OCI-M2 (cell line): ENCODE results near the gene ZNF512B.
"Not testable (repeated sequence)": the region's sequence is repeated elsewhere in the genome, so short reads cannot be mapped to it uniquely, and the experiment has no call there.

Experiments
- DNase-seq: peaks from one replicate; lab custom pipeline; 2025; ENCODE audit not compliant: unreplicated experiment; lab: John Stamatoyannopoulos, UW

The ZNF512B gene

DNA sequence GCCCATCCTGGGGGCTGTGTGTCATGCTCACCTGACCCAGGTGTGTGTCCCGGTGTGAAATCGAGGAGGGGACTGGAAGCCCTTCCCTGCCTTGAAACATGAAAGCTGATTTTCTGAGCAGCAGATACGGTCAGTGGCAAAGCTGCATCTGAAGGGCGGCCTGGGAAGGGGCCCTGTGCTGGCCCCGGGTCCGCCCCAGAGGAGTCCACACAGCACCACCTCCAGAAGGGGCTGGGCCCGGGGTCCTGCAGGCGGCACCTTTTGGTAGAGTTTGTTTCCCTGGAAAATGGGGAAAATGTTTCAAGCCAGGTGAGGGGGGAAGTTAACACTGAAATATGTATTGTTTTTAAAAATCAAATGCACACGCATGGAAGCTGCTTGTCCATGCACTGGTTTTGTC, 34.3 kb downstream of the ZNF512B start:
- no peak for DNase-seq

- DNase-seq: no peak
Observed at GRCh38 chr20:63934271-63935068, 35.3 kb downstream of the ZNF512B start.

DNA sequence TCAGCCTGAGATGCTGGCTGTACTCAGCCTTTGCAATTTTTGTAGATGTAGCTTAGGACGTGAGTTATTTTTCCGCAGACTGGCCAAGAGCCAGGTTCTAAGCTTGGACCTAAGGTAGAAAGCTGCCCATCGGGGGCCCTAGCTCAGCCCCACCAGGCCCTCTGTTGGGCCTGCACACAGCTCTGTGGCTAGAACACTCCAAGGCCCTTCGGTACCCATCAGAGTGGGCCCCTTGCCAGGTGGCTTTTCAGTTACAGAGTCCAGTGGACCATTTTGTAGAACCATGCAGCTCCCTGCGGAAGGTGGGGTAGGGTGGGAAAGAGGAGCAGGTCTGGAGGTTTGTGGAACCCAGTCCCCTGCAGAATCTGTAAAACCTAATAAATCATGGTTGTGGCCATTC, 36.1 kb downstream of the ZNF512B start:
- DNase-seq: no peak

GRCh38 chr20:63932606-63933160, 37.0 kb downstream of the ZNF512B start:
- no peak for DNase-seq

- DNase-seq: no peak
Observed at GRCh38 chr20:63931735-63932134, 38.0 kb downstream of the ZNF512B start.

GRCh38 chr20:63930971-63931553, 38.7 kb downstream of the ZNF512B start:
- no peak for DNase-seq

DNA sequence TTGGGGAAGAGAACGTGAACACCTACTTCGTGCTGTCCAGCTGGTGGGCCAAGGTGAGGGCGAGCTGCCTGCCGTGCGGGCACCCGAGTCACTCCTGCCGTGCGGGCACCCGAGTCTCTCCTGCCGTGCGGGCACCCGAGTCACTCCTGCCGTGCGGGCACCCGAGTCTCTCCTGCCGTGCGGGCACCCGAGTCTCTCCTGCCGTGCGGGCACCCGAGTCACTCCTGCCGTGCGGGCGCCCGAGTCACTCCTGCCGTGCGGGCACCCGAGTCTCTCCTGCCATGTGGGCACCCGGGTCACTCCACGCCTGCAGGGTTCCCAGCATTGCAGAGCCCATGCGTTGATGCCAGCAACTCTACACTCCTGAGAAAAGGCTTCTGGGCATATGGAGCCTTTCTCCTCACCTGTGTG, 40.3 kb downstream of the ZNF512B start:
- not testable (repeated sequence) for DNase-seq

DNA sequence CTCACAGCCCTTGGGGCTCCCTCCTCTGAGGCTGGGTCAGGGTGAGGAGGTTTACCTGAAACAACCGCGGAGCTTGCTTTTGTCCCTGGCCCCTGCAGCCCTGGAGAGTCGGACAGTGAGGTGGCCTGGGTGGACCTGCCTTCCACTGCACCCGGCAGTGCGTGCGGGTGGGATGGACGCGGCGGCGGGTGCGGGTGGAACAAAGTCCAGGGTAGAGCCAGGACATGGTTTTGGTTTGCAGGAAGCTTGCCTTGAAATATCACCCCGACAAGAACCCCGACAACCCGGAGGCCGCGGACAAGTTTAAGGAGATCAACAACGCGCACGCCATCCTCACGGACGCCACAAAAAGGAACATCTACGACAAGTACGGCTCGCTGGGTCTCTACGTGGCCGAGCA, 40.7 kb downstream of the ZNF512B start:
- no peak for DNase-seq

GRCh38 chr20:63926298-63926697, 43.4 kb downstream of the ZNF512B start:
- no peak for DNase-seq

DNA sequence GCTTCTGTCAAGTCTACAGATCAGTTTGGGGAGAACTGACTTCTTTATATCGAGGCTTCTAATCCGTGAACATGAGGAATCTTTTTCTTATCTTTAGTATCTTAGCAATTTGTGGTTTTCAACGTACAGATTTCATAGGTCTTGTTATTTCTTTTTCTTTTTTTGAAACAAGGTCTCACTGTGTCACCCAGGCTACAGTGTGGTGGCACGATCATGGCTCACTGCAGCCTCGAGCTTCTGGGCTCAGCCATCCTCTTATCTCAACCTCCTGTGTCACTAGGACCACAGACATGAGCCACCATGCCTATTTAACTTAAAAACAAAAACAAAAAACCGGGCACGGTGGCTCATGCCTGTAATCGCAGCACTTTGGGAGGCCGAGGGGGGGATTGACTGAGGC, 45.5 kb downstream of the ZNF512B start:
- DNase-seq: no peak

GRCh38 chr20:63923651-63924050, 46.1 kb downstream of the ZNF512B start:
- DNase-seq: no peak

DNA sequence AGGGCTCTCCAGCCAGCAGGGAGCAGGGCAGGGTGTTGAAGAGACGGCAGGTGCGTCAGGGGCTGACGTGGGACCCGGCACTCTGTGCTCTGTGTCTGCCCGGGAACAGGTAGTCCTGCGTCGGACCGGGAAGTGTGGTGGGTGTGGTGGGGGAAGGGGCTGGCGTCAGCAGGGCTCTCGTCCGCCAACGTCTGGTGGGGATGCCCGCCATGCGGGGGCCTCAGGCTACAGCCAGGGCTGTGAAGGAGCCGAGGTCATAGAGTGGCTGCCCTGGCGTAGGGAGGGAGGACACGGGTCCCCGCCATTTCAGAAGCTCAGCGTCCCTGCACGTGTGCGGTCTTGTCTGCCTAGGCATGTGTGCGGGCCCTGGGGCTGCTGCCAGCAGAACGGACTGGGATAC, 49.5 kb downstream of the ZNF512B start:
- no peak for DNase-seq

DNA sequence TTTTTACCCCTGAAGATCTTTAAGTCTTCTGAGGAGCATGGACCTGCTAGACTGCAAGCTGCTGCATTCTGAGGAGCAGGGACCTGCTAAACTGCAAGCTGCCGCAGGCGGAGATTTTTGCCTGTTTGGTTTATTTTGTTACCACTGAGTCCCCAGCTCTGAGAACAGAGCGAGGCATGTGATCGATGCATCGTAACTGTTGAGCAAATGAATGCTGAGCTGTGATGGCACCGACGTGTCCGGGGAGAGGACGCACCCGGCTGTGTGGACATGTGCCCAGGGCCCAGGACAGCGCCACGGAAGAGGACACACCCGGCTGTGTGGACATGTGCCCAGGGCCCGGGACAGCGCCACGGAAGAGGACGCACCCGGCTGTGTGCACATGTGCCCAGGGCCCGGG, 50.6 kb downstream of the ZNF512B start:
- DNase-seq: no peak

DNA sequence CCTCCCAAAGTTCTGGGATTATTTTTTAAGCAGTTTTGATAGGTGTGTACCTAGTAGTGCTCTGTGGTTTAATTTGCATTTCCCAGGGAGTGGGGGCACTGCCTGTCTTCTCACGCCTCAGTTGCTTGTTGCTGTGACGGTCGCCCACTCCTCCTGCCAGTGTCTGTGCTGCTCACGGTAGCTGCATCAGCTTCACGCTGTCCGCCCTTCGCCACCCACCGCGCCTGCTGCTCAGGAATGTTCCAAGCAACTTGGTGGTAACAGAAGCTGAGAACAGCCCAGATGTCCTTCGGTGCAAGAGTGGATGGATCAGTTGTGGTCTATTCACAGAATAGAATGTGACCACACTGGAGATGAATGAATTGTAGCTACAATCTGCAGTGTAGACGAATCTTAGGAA, 51.9 kb downstream of the ZNF512B start:
- DNase-seq: no peak

GRCh38 chr20:63916371-63916939, 53.3 kb downstream of the ZNF512B start:
- not testable (repeated sequence) for DNase-seq

DNA sequence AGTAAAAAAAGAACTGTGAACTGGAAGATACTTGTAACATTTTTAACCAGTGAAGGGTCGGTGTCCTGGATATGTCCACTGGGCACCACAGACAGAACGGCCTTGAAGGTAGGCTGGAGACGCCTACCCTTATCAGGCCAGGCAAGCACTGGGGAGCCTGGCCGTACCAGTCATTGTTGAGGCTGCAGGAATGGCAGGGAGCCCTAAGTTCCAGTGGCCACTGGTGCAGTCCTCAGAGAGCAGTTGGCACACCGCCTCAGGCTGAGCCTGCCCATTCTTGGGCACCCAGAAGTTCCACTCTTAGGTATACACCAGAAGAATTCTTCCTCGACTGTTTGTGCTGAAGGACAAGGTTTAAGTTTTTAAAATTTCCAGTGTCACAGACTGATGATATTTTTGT, 54.3 kb downstream of the ZNF512B start:
- no peak for DNase-seq

DNA sequence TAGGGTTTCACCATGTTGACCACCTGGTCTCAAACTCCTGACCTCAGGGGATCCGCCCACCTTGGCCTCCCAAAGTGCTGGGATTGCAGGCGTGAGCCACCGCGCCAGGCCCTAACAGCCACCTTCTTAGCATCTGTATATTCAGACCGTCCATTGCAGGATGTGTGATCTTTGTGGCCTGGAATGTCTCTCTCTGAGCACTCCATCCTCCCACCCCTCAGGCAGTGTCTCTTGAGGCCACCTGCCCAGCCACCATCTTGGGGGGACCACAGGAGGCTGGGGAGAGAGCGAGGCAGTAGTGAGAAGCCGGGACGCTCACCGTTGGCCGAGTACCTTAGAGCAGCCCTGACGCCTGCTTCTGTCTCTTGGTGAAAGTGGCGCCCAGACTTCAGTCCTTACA, 56.0 kb downstream of the ZNF512B start:
- DNase-seq: no peak

DNA sequence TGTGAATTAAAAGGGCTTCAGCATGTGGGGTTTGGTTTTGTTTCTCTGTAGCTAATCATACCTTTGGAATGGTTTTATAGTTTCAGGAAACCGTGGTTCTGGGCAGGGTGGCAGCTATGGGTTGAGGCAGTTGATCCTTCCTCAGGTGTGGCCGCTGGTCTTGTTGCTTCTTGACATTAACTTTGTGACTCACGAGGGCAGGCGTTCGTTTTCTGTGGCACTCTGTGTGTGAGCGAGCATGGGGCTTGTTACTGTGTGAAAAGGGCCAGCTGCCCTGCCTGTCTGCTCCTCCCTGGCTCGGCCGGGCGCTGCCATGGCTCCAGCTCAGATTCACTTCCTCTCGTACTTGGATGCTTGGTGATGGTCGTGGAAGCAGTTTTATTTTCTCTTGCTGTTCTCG, 58.6 kb downstream of the ZNF512B start:
- DNase-seq: no peak

DNA sequence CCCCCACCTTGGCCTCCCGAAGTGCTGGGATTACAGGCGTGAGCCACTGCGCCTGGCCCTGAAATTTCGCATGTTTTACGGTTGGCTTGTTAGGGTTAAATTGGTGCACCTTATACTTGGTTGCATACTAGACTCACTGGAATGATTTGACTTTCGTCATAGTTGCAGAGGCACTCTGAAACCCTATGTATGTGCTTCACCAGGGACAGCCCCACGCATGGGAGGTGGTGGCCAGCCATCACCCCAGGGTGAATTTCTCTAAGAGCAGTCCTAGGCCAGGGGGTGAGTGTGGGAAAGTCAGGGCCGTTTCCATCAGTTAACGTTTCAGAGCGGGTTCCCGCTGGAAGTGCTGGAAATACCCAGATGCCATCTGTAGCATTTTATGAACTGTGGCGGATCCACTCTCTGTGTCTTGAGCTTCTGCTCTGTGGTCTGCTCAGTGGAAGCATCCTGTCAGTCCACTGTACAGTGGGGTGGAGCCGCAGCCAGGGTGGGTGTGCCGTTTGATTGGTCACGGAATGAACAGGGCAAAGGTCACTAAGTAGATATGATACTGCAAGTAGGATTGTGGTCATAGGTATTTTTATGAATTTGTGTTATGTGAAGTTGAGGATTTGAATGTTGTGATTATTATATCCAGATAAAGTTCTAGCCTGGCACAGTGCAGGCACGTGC, 61.6 kb downstream of the ZNF512B start:
- DNase-seq: no peak
